ENCODE results near the gene FNDC7.
"Not testable (repeated sequence)": the region's sequence is repeated elsewhere in the genome, so short reads cannot be mapped to it uniquely, and the experiment has no call there.

The FNDC7 gene

DNA sequence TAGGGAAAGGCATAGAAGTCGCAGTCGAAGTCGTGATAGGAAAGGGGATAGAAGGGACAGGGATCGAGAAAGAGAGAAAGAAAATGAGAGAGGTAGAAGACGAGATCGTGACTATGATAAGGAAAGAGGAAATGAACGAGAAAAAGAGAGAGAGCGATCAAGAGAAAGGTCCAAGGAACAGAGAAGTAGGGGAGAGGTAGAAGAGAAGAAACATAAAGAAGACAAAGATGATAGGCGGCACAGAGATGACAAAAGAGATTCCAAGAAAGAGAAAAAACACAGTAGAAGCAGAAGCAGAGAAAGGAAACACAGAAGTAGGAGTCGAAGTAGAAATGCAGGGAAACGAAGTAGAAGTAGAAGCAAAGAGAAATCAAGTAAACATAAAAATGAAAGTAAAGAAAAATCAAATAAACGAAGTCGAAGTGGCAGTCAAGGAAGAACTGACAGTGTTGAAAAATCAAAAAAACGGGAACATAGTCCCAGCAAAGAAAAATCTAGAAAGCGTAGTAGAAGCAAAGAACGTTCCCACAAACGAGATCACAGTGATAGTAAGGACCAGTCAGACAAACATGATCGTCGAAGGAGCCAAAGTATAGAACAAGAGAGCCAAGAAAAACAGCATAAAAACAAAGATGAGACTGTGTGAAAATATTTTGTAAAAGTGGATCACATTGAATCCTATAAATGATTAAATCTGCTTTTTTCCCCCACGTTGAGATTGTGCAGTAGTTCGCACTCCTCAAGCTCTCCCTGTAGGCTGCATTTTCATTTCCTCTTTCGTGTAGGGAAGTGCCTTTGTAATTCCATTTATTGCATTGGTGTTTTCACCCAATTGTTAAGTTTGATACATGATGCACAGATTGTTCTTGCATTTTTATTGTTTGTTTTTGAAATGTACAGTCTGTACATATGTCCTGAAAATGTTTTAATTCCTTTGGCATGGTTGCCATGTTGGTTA lies 13.1 kb upstream of the FNDC7 start:
- DNase-seq (ENCODE audit: low spot score), result no peak

GRCh38 chr1:108701176-108701849 lies 11.4 kb upstream of the FNDC7 start:
- DNase-seq (ENCODE audit: low spot score), result no peak

GRCh38 chr1:108702109-108702508 lies 10.6 kb upstream of the FNDC7 start:
- DNase-seq (ENCODE audit: low spot score), result not testable (repeated sequence)

- no peak for DNase-seq (ENCODE audit: low spot score)
Measured at GRCh38 chr1:108703939-108704338, 8.8 kb upstream of the FNDC7 start.

DNA sequence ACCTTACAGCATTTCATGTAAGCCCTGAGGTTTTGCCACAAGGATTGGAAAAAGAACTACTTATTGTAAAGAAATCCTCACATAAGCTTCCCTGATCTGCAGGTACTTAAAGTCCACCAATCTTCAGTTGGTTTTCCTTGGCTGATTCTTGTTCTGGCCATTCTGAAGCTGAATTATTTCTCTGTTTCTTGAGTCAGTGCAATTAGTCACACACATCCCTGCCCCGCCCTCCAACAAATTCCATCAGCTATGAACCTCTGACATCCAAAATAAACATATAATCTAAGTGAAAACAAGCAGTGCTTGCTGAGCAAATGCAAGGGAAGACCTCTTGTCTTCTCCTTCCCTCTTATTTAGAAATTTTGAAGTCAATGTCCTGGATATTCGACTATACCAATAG lies 8.2 kb upstream of the FNDC7 start:
- DNase-seq (ENCODE audit: low spot score), result peak; percentile 81

DNA sequence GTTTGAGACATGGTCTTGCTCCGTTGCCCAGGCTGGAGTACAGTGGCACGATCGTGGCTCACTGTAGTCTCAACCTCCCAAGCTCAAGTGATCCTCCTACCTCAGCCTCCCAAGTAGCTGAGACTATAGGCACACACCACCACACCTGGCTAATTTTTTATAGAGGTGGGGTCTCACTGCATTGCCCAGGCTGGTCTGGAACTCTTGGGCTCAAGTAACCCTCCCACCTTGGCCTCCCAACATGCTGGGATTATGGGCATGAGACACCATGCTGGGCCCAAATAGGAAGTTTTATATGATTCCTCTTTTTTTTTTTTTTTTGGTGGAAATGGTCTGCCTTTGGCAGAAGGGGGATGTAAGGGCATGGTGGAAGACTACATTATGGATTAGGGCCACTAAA lies 6.1 kb upstream of the FNDC7 start:
- no peak for DNase-seq (ENCODE audit: low spot score)

DNA sequence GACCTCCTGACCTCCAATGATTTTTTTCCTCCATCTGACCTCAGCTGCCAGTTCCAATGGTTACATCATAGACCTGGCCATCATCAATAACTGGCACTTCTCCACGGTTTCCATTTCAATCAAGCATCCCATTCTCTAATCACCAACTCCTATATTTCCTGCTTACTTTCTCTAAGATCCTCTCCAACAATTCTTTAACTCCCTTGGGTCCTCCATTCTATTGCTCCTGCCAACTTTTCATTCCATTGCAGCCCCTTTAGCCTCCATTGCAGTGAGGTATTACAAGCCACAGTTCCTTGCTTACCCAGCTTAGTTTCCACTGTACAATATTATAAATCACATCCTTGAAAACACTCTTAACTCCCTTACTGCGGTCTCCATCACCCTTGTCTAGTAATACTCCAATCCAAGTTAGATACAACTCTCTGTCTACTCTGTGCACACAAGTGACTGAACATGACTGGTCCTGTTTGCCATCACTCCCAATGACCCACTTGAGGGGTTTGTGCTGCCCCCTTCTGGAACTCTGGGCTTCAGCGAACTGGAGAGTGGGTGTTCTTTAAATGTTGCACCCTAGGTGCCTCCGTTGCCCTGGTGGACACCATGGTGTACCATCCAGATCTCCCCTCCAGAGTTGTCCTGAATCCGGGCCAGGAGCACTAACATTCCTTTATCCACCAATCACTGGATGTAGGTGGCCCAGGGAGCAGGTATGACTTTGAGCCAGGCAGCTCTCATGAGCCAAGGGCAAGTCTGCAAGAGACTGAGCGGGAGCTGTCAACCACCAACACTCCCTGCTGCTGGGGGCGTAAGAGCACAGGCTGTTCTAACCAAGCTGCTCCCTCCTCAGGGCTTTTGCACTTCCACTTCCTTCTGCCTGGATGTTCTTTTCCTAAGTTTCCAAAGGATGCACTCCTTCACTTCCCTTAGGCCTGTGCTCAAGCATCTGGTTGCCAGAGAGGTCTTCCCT lies 3.7 kb upstream of the FNDC7 start:
- DNase-seq (ENCODE audit: low spot score), result no peak

- DNase-seq (ENCODE audit: low spot score), result no peak
Measured at GRCh38 chr1:108715932-108716331, 3.2 kb downstream of the FNDC7 start.

- peak; percentile 20 for DNase-seq (ENCODE audit: low spot score)
Measured at GRCh38 chr1:108716437-108717230, 3.9 kb downstream of the FNDC7 start.

DNA sequence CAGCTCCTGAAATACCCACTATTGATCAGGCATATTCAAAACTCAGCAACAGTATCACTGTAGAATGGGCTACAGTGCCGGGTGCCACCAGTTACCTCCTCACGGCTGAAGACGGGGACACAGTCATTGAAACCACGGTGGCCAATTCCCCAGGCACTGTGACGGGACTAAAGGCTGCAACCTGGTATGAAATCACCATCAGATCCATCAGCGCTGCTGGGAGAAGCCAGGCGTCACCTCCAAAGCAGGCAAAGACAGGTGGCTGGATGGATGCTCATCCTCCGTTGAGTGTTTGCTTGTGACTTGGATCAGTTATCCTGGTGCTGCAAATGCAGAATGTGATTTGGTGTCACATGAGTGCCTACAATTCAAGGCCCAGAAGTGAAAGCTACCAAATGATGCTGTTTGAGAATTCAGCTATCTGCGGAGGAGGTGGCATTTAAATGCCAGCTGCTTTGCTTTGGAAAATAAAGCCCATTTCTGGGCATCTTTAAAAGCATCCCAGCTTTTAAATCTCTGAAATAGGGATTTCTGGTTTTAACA lies 5.1 kb downstream of the FNDC7 start:
- DNase-seq (ENCODE audit: low spot score), result no peak

DNA sequence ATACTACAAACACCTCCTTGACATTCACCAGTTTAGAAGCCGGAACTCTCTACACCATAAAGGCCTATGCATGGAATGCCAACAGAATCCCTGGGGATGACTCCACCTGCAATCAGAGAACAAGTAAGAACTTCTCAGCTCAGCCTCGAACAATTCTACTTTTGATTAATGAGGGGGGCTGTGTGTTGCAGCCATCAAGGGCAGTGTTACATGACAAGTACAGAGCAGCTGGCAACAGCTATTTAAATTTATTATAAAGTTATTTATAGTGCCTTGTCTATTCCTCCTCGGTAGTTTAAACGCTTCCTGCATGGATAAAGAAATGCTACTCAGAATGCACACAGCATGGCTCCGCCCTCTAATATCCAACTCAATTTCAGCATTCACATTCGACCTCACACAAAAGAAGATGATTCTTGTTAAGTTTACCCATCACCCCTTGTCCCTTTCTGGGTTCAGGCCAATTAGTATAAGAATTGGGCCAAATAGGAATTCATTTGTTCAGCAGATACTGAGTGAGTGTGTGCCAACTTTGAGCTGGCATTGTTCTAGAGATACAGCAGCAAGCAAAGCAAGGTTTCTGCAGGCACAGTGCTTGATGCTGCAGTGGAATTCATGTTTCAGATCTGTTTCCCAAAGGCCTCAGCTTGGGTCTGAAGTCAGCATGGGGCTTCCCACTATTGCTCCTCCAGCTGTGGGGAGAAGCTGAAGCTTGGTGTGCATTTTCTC lies 6.4 kb downstream of the FNDC7 start:
- DNase-seq (ENCODE audit: low spot score), result no peak

GRCh38 chr1:108719656-108720435 lies 7.1 kb downstream of the FNDC7 start:
- DNase-seq (ENCODE audit: low spot score), result peak; percentile 85

DNA sequence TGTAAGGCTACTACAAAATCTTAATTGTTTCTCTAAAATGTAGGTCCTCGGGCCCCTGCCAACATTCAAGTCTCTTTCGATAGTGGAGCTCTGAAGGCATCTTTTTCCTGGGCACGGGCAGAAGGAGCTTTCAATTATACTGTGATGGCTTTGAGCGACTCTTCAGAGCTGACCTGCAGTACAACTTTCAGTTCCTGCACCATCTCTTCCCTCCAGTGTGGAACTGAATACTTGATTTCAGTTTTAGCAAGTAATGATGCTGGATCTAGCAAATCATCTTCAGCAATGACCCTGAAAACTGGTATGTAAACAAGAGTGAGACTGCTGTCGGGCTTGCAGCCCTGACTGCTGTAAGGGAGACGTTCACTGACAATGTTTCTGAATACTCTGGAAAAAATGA lies 9.6 kb downstream of the FNDC7 start:
- no peak for DNase-seq (ENCODE audit: low spot score)

- no peak for DNase-seq (ENCODE audit: low spot score)
Measured at GRCh38 chr1:108725906-108726305, 13.2 kb downstream of the FNDC7 start.

GRCh38 chr1:108728327-108728923 lies 15.7 kb downstream of the FNDC7 start:
- no peak for DNase-seq (ENCODE audit: low spot score)

- DNase-seq (ENCODE audit: low spot score), result no peak
Measured at GRCh38 chr1:108729481-108729880, 16.8 kb downstream of the FNDC7 start.

- no peak for DNase-seq (ENCODE audit: low spot score)
Measured at GRCh38 chr1:108732398-108732797, 19.7 kb downstream of the FNDC7 start.

- no peak for DNase-seq (ENCODE audit: low spot score)
Measured at GRCh38 chr1:108734171-108734865, 21.6 kb downstream of the FNDC7 start.

Measured in AG20443 (cell line).